Stimulated activated naive CD8-positive, alpha-beta T cell treated with anti-CD3 and anti-CD28 coated beads, Interleukin-15, Interleukin-2, amounts not matched to agents 100 U/mL and 50 U/mL, for 24 hours (primary cell): ENCODE measurements around the gene RPS6KB1.
"Not testable (repeated sequence)": the region's sequence is repeated elsewhere in the genome, so short reads cannot be mapped to it uniquely, and the experiment has no call there.

Experiments used
- ATAC-seq: fragments of 150-1000 bp; cut with Tn5 transposase; one replicate; pipeline ENCODE4 v1.10.0; 2021
- DNase-seq: peaks from one replicate; pipeline ENCODE4 v3.0.0; 2021

The RPS6KB1 gene

GRCh38 chr17:59870482-59870881 is 22.4 kb upstream of the RPS6KB1 start:
- no peak for ATAC-seq
- no peak for DNase-seq

GRCh38 chr17:59872351-59872750 is 20.6 kb upstream of the RPS6KB1 start:
- ATAC-seq (no peak), DNase-seq (no peak)

GRCh38 chr17:59873414-59873813 is 19.5 kb upstream of the RPS6KB1 start:
- ATAC-seq, DNase-seq: not testable (repeated sequence)

- DNase-seq (no peak), ATAC-seq (no peak)
These were observed 18.5 kb upstream of the RPS6KB1 start for GRCh38 chr17:59874376-59874775.

GRCh38 chr17:59876107-59876506 is 16.8 kb upstream of the RPS6KB1 start:
- no peak for DNase-seq
- no peak for ATAC-seq

- DNase-seq (no peak), ATAC-seq (no peak)
These were observed 15.0 kb upstream of the RPS6KB1 start for GRCh38 chr17:59877965-59878364.

- no peak for ATAC-seq
- no peak for DNase-seq
These were observed 14.3 kb upstream of the RPS6KB1 start for GRCh38 chr17:59878624-59879023.

GRCh38 chr17:59884861-59885260 is 8.1 kb upstream of the RPS6KB1 start:
- no peak for DNase-seq
- ATAC-seq = no peak

GRCh38 chr17:59888145-59888750 is 4.7 kb upstream of the RPS6KB1 start:
- DNase-seq = no peak

GRCh38 chr17:59890720-59891119 is 2.2 kb upstream of the RPS6KB1 start:
- ATAC-seq (peak; percentile 13), DNase-seq (no peak)

More at GRCh38 chr17:59888145-59888750, 4.7 kb upstream of the RPS6KB1 start:
- ATAC-seq = no peak

- DNase-seq = peak; percentile 12
- ATAC-seq = no peak
These were observed 534 bp upstream of the RPS6KB1 start for GRCh38 chr17:59892251-59892923.

GRCh38 chr17:59893676-59894100 is 767 bp downstream of the RPS6KB1 start:
- no peak for DNase-seq
- no peak for ATAC-seq

GRCh38 chr17:59897090-59897489 is 4.2 kb downstream of the RPS6KB1 start:
- no peak for ATAC-seq
- DNase-seq = no peak

GRCh38 chr17:59899099-59899498 is 6.2 kb downstream of the RPS6KB1 start:
- DNase-seq = no peak
- peak; percentile 49 for ATAC-seq

- DNase-seq (no peak), ATAC-seq (no peak)
These were observed 8.7 kb downstream of the RPS6KB1 start for GRCh38 chr17:59901604-59902003.

GRCh38 chr17:59903455-59903854 is 10.5 kb downstream of the RPS6KB1 start:
- ATAC-seq (no peak), DNase-seq (no peak)

- no peak for DNase-seq
- no peak for ATAC-seq
These were observed 14.5 kb downstream of the RPS6KB1 start for GRCh38 chr17:59907467-59907866.

- ATAC-seq (no peak), DNase-seq (no peak)
These were observed 21.4 kb downstream of the RPS6KB1 start for GRCh38 chr17:59914274-59914854.

- DNase-seq = no peak
- no peak for ATAC-seq
These were observed 23.5 kb downstream of the RPS6KB1 start for GRCh38 chr17:59916446-59916845.

GRCh38 chr17:59920637-59921036 is 27.7 kb downstream of the RPS6KB1 start:
- ATAC-seq = not testable (repeated sequence)

GRCh38 chr17:59930121-59930520 is 37.2 kb downstream of the RPS6KB1 start:
- ATAC-seq, DNase-seq: not testable (repeated sequence)

More at GRCh38 chr17:59920637-59921036, 27.7 kb downstream of the RPS6KB1 start:
- DNase-seq = not testable (repeated sequence)

- DNase-seq, ATAC-seq: not testable (repeated sequence)
These were observed 37.8 kb downstream of the RPS6KB1 start for GRCh38 chr17:59930768-59931167.

- DNase-seq, ATAC-seq: not testable (repeated sequence)
These were observed 40.4 kb downstream of the RPS6KB1 start for GRCh38 chr17:59933317-59933716.
